WTC11 (cell line): ENCODE results near the gene TMEM54. TPM values are rescaled to one million over a fixed set of nuclear protein-coding genes. Genes with fewer than 3 reads are reported as not detected.

Source experiments
- ATAC-seq: fragments of 200-7000 bp; cut with Tn5 transposase; 2 replicates; pipeline ENCODE4 v1.10.0; 2021; ENCODE audit warnings: mild to moderate bottlenecking, moderate library complexity
- CTCF ChIA-PET: fragments of 300-600 bp; sonication (Branson Sonifier 250); formaldehyde crosslinking; loops from one replicate; lab custom pipeline; 2021; ENCODE audit warnings: antibody characterized with exemption; lab: Charles Lee
- POLR2A ChIA-PET: fragments of 350-600 bp; sonication (Branson Sonifier 250); formaldehyde crosslinking; loops from one replicate; lab custom pipeline; 2021; ENCODE audit warnings: antibody characterized with exemption; lab: Charles Lee
- DNase-seq: peaks from one replicate; pipeline ENCODE4 v3.0.0; 2021; ENCODE audit warnings: low spot score
- H3K27ac Mint-ChIP-seq: 2 replicates; pipeline ENCODE4 v1.8.0; 2021; ENCODE audit warnings: mixed read lengths
- H3K27me3 Mint-ChIP-seq: 2 replicates; pipeline ENCODE4 v1.8.0; 2021; ENCODE audit warnings: low read depth, mild to moderate bottlenecking, moderate library complexity, mixed read lengths
- H3K36me3 Mint-ChIP-seq: 2 replicates; pipeline ENCODE4 v1.8.0; 2021; ENCODE audit warnings: mixed read lengths
- H3K4me1 Mint-ChIP-seq: 2 replicates; pipeline ENCODE4 v1.8.0; 2022; ENCODE audit warnings: mixed read lengths
- H3K4me3 Mint-ChIP-seq: 2 replicates; pipeline ENCODE4 v1.8.0; 2021; ENCODE audit warnings: mild to moderate bottlenecking, moderate library complexity, mixed read lengths
- H3K9me3 Mint-ChIP-seq: 2 replicates; pipeline ENCODE4 v1.8.0; 2021; ENCODE audit warnings: mixed read lengths
- CBFB ChIP-seq: sonication (generic); formaldehyde crosslinking; IDR thresholded peaks from 2 replicates; pipeline ENCODE4 v1.8.1; 2022; ENCODE audit warnings: mild to moderate bottlenecking, low read depth, missing genetic modification reagents
- CREM ChIP-seq: sonication (generic); formaldehyde crosslinking; IDR thresholded peaks from 2 replicates; pipeline ENCODE4 v1.8.1; 2022; ENCODE audit warnings: mild to moderate bottlenecking, missing genetic modification reagents, moderate library complexity
- ELF4 ChIP-seq: sonication (generic); formaldehyde crosslinking; IDR thresholded peaks from 2 replicates; pipeline ENCODE4 v1.8.1; 2022; ENCODE audit warnings: low read depth, mild to moderate bottlenecking, moderate library complexity, missing genetic modification reagents
- ETV6 ChIP-seq: sonication (generic); formaldehyde crosslinking; IDR thresholded peaks from 2 replicates; pipeline ENCODE4 v1.8.1; 2022; ENCODE audit warnings: mild to moderate bottlenecking, missing genetic modification reagents
- FOXK1 ChIP-seq: sonication (generic); formaldehyde crosslinking; IDR thresholded peaks from 2 replicates; pipeline ENCODE4 v1.8.0; 2022; ENCODE audit warnings: mild to moderate bottlenecking, moderate library complexity, missing genetic modification reagents
- FOXP1 ChIP-seq: sonication (generic); formaldehyde crosslinking; IDR thresholded peaks from 2 replicates; pipeline ENCODE4 v1.8.0; 2022; ENCODE audit warnings: missing genetic modification reagents, mild to moderate bottlenecking, moderate library complexity, borderline replicate concordance
- GTF2I ChIP-seq: fragments of 250-450 bp; sonication (Bioruptor Pico); conservative IDR thresholded peaks from 2 replicates; pipeline ENCODE4 v1.4.0; 2021; ENCODE audit warnings: mild to moderate bottlenecking
- IRF2 ChIP-seq: sonication (generic); formaldehyde crosslinking; IDR thresholded peaks from 2 replicates; pipeline ENCODE4 v1.8.0; 2022; ENCODE audit warnings: low read depth, missing genetic modification reagents, borderline replicate concordance
- JAZF1 ChIP-seq: fragments of 250-450 bp; sonication (Bioruptor Pico); IDR thresholded peaks from 2 replicates; pipeline ENCODE4 v1.9.0; 2021; ENCODE audit warnings: moderate library complexity, mild to moderate bottlenecking, inconsistent platforms
- KAT7 ChIP-seq: sonication (generic); formaldehyde crosslinking; IDR thresholded peaks from 2 replicates; pipeline ENCODE4 v1.8.1; 2023; ENCODE audit warnings: missing genetic modification reagents, mild to moderate bottlenecking, borderline replicate concordance
- NFATC4 ChIP-seq: fragments of 250-450 bp; sonication (Bioruptor Pico); IDR thresholded peaks from 2 replicates; pipeline ENCODE4 v1.9.0; 2021; ENCODE audit warnings: mild to moderate bottlenecking
- NFE2L1 ChIP-seq: sonication (generic); formaldehyde crosslinking; IDR thresholded peaks from 2 replicates; pipeline ENCODE4 v1.8.1; 2023; ENCODE audit warnings: missing genetic modification reagents
- NFYB ChIP-seq: sonication (generic); formaldehyde crosslinking; conservative IDR thresholded peaks from 2 replicates; pipeline ENCODE4 v1.8.0; 2022; ENCODE audit warnings: low read depth, missing genetic modification reagents
- NR1H2 ChIP-seq: sonication (generic); formaldehyde crosslinking; IDR thresholded peaks from 2 replicates; pipeline ENCODE4 v1.9.0; 2021; ENCODE audit warnings: mild to moderate bottlenecking, moderate library complexity, missing genetic modification reagents
- NR2C2 ChIP-seq: sonication (generic); formaldehyde crosslinking; IDR thresholded peaks from 2 replicates; pipeline ENCODE4 v1.8.0; 2022; ENCODE audit warnings: mild to moderate bottlenecking, missing genetic modification reagents
- NR3C1 ChIP-seq: sonication (generic); formaldehyde crosslinking; conservative IDR thresholded peaks from 2 replicates; pipeline ENCODE4 v1.8.1; 2023; ENCODE audit warnings: low read depth, mild to moderate bottlenecking, missing genetic modification reagents
- PRRX2 ChIP-seq: fragments of 250-450 bp; sonication (Bioruptor Pico); IDR thresholded peaks from 2 replicates; pipeline ENCODE4 v1.8.0; 2021; ENCODE audit warnings: mild to moderate bottlenecking
- RELA ChIP-seq: sonication (generic); formaldehyde crosslinking; IDR thresholded peaks from 2 replicates; pipeline ENCODE4 v1.8.1; 2022; ENCODE audit warnings: missing genetic modification reagents, mild to moderate bottlenecking, borderline replicate concordance
- RORB ChIP-seq: fragments of 250-450 bp; sonication (Bioruptor Pico); IDR thresholded peaks from 2 replicates; pipeline ENCODE4 v1.9.0; 2021; ENCODE audit warnings: mild to moderate bottlenecking
- SMAD4 ChIP-seq: sonication (generic); formaldehyde crosslinking; IDR thresholded peaks from 2 replicates; pipeline ENCODE4 v1.8.0; 2022; ENCODE audit warnings: mild to moderate bottlenecking, missing genetic modification reagents
- SOX15 ChIP-seq: fragments of 250-450 bp; sonication (Bioruptor Pico); IDR thresholded peaks from 2 replicates; pipeline ENCODE4 v1.9.0; 2021; ENCODE audit warnings: mild to moderate bottlenecking
- ZNF121 ChIP-seq: sonication (generic); formaldehyde crosslinking; IDR thresholded peaks from 2 replicates; pipeline ENCODE4 v1.8.0; 2023; ENCODE audit warnings: missing genetic modification reagents
- ZNF219 ChIP-seq: sonication (generic); formaldehyde crosslinking; IDR thresholded peaks from 2 replicates; pipeline ENCODE4 v1.8.0; 2023; ENCODE audit warnings: missing genetic modification reagents, mild to moderate bottlenecking, borderline replicate concordance
- ZNF263 ChIP-seq: sonication (generic); formaldehyde crosslinking; IDR thresholded peaks from 2 replicates; pipeline ENCODE4 v1.8.1; 2022; ENCODE audit warnings: low read depth, mild to moderate bottlenecking, moderate library complexity, missing genetic modification reagents
- ZNF671 ChIP-seq: fragments of 250-450 bp; sonication (Bioruptor Pico); IDR thresholded peaks from 2 replicates; pipeline ENCODE4 v1.8.0; 2021; ENCODE audit warnings: mild to moderate bottlenecking
- total RNA-seq: library from RNA; stranded (reverse); gene quantifications from 3 replicates; pipeline ENCODE4 v1.2.3, GENCODE V29; 2021
- TF ChIP-seq, protein P1 (sequence below): sonication (generic); formaldehyde crosslinking; IDR thresholded peaks from 2 replicates; pipeline ENCODE4 v1.8.0; 2022; ENCODE audit warnings: mild to moderate bottlenecking, missing genetic modification reagents
- TF ChIP-seq, protein P2 (sequence below): fragments of 250-450 bp; sonication (Bioruptor Pico); IDR thresholded peaks from 2 replicates; pipeline ENCODE4 v1.9.0; 2021; ENCODE audit warnings: mild to moderate bottlenecking
- TF ChIP-seq, protein P3 (sequence below): fragments of 250-450 bp; sonication (Bioruptor Pico); IDR thresholded peaks from 2 replicates; pipeline ENCODE4 v2.1.2; 2022; ENCODE audit warnings: mild to moderate bottlenecking, moderate library complexity
- TF ChIP-seq, protein P4 (sequence below): sonication (generic); formaldehyde crosslinking; IDR thresholded peaks from 2 replicates; pipeline ENCODE4 v1.8.1; 2023; ENCODE audit warnings: mild to moderate bottlenecking, missing genetic modification reagents, borderline replicate concordance
- TF ChIP-seq, protein P5 (sequence below): fragments of 200-600 bp; IDR thresholded peaks from 2 replicates; pipeline ENCODE4 v1.8.0; 2022; ENCODE audit warnings: antibody characterized with exemption

The TMEM54 gene
- total RNA-seq, 1 experiment from 2014 or later = 20.7 TPM

DNA sequence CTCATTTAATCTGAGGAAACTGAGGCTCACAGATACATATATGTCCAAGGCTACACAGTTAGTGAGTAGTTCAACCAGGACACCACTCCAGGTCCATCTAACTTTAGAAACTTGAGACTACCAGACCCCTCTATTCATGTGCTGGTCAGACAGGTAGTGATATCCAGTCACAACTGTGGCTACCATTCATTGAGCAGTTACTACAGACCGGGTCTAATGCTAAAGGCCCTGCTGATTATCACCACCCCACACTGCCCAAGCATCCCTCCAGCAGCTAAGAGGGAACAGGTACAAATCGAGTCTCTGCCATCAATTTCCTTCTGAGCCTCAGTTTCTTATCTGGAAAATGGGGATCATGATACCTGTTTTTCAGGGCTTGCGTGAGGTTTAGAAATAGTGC is 9.6 kb downstream of the TMEM54 start:
- Mint-ChIP-seq H3K27me3 (peaks cover 63% of the 10 kb centered on the region), H3K36me3 (no peaks in the 10 kb centered on the region), H3K4me1 (peaks cover 13% of the 10 kb centered on the region), H3K27ac (no peak overlapping the region), H3K4me3 (no peak overlapping the region), H3K9me3 (peaks cover 7% of the 10 kb centered on the region)
- CTCF ChIA-PET = interaction anchor here (1.2 to 7.4 kb wide), 8 partner anchors 10 to 191 kb away, joined by 3 to 80 read pairs (median 8); no protein-coding TSS in a partner anchor
- TF ChIP-seq, protein P1, sequence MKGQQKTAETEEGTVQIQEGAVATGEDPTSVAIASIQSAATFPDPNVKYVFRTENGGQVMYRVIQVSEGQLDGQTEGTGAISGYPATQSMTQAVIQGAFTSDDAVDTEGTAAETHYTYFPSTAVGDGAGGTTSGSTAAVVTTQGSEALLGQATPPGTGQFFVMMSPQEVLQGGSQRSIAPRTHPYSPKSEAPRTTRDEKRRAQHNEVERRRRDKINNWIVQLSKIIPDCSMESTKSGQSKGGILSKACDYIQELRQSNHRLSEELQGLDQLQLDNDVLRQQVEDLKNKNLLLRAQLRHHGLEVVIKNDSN = no peak
- TF ChIP-seq IRF2 (CRISPR knock-in tag) (no peak), ELF4 (CRISPR knock-in tag) (no peak), RELA (CRISPR knock-in tag) (no peak), FOXK1 (CRISPR knock-in tag) (no peak), NFYB (CRISPR knock-in tag) (no peak), FOXP1 (CRISPR knock-in tag) (no peak), ZNF263 (CRISPR knock-in tag) (no peak), ZNF219 (CRISPR knock-in tag) (no peak), SOX15 (CRISPR knock-in tag) (no peak), NR3C1 (CRISPR knock-in tag) (no peak), NFE2L1 (CRISPR knock-in tag) (no peak), NR2C2 (CRISPR knock-in tag) (no peak), RORB (no peak), PRRX2 (CRISPR knock-in tag) (no peak)
- TF ChIP-seq, protein P2, sequence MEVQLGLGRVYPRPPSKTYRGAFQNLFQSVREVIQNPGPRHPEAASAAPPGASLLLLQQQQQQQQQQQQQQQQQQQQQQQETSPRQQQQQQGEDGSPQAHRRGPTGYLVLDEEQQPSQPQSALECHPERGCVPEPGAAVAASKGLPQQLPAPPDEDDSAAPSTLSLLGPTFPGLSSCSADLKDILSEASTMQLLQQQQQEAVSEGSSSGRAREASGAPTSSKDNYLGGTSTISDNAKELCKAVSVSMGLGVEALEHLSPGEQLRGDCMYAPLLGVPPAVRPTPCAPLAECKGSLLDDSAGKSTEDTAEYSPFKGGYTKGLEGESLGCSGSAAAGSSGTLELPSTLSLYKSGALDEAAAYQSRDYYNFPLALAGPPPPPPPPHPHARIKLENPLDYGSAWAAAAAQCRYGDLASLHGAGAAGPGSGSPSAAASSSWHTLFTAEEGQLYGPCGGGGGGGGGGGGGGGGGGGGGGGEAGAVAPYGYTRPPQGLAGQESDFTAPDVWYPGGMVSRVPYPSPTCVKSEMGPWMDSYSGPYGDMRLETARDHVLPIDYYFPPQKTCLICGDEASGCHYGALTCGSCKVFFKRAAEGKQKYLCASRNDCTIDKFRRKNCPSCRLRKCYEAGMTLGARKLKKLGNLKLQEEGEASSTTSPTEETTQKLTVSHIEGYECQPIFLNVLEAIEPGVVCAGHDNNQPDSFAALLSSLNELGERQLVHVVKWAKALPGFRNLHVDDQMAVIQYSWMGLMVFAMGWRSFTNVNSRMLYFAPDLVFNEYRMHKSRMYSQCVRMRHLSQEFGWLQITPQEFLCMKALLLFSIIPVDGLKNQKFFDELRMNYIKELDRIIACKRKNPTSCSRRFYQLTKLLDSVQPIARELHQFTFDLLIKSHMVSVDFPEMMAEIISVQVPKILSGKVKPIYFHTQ (CRISPR knock-in tag) = no peak
- TF ChIP-seq, protein P3, sequence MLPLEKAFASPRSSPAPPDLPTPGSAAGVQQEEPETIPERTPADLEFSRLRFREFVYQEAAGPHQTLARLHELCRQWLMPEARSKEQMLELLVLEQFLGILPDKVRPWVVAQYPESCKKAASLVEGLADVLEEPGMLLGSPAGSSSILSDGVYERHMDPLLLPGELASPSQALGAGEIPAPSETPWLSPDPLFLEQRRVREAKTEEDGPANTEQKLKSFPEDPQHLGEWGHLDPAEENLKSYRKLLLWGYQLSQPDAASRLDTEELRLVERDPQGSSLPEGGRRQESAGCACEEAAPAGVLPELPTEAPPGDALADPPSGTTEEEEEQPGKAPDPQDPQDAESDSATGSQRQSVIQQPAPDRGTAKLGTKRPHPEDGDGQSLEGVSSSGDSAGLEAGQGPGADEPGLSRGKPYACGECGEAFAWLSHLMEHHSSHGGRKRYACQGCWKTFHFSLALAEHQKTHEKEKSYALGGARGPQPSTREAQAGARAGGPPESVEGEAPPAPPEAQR (CRISPR knock-in tag) = no peak
- TF ChIP-seq, protein P4, sequence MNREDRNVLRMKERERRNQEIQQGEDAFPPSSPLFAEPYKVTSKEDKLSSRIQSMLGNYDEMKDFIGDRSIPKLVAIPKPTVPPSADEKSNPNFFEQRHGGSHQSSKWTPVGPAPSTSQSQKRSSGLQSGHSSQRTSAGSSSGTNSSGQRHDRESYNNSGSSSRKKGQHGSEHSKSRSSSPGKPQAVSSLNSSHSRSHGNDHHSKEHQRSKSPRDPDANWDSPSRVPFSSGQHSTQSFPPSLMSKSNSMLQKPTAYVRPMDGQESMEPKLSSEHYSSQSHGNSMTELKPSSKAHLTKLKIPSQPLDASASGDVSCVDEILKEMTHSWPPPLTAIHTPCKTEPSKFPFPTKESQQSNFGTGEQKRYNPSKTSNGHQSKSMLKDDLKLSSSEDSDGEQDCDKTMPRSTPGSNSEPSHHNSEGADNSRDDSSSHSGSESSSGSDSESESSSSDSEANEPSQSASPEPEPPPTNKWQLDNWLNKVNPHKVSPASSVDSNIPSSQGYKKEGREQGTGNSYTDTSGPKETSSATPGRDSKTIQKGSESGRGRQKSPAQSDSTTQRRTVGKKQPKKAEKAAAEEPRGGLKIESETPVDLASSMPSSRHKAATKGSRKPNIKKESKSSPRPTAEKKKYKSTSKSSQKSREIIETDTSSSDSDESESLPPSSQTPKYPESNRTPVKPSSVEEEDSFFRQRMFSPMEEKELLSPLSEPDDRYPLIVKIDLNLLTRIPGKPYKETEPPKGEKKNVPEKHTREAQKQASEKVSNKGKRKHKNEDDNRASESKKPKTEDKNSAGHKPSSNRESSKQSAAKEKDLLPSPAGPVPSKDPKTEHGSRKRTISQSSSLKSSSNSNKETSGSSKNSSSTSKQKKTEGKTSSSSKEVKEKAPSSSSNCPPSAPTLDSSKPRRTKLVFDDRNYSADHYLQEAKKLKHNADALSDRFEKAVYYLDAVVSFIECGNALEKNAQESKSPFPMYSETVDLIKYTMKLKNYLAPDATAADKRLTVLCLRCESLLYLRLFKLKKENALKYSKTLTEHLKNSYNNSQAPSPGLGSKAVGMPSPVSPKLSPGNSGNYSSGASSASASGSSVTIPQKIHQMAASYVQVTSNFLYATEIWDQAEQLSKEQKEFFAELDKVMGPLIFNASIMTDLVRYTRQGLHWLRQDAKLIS = no peak
- POLR2A ChIA-PET = no interaction called here
- ATAC-seq (no peak), DNase-seq (no peak)

DNA sequence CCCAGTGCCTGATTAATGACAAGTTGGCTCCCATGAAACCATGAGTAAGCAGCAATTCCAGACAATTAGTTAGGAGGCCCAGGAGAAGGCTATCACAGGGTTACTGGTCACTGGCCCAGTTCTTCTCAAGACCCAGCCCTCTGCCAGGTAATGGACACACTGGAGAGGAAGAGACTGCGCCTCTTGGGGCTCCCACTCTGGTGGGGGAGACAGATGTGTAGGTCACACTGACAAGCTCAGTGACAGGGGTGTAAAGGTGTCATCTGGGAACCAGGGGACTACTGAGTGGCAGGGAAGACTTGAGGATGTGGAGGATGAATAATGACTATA is 10.0 kb downstream of the TMEM54 start:
- Mint-ChIP-seq H3K27ac (no peak overlapping the region), H3K4me3 (no peak overlapping the region; the same call in 1 of the 2 replicates), H3K36me3 (no peaks in the 10 kb centered on the region), H3K27me3 (peaks cover 63% of the 10 kb centered on the region), H3K9me3 (peaks cover 7% of the 10 kb centered on the region), H3K4me1 (peaks cover 13% of the 10 kb centered on the region)
- POLR2A ChIA-PET = no interaction called here
- DNase-seq (no peak), ATAC-seq (no peak)
- CTCF ChIA-PET = interaction anchor here (1.9 to 7.4 kb wide), 2 partner anchors 10 to 15 kb away, joined by 27 to 80 read pairs; no protein-coding TSS in a partner anchor
- no peak for TF ChIP-seq ZNF671 (CRISPR knock-in tag)
- TF ChIP-seq SMAD4 (CRISPR knock-in tag) = no peak
- no peak for TF ChIP-seq KAT7 (CRISPR knock-in tag)
- TF ChIP-seq GTF2I (CRISPR knock-in tag) = no peak
- TF ChIP-seq NFATC4 (CRISPR knock-in tag) = no peak
- no peak for TF ChIP-seq ETV6 (CRISPR knock-in tag)
- no peak for TF ChIP-seq CREM (CRISPR knock-in tag)
- TF ChIP-seq, protein P5, sequence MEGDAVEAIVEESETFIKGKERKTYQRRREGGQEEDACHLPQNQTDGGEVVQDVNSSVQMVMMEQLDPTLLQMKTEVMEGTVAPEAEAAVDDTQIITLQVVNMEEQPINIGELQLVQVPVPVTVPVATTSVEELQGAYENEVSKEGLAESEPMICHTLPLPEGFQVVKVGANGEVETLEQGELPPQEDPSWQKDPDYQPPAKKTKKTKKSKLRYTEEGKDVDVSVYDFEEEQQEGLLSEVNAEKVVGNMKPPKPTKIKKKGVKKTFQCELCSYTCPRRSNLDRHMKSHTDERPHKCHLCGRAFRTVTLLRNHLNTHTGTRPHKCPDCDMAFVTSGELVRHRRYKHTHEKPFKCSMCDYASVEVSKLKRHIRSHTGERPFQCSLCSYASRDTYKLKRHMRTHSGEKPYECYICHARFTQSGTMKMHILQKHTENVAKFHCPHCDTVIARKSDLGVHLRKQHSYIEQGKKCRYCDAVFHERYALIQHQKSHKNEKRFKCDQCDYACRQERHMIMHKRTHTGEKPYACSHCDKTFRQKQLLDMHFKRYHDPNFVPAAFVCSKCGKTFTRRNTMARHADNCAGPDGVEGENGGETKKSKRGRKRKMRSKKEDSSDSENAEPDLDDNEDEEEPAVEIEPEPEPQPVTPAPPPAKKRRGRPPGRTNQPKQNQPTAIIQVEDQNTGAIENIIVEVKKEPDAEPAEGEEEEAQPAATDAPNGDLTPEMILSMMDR = no peak
- TF ChIP-seq CBFB (CRISPR knock-in tag) = no peak
- no peak for TF ChIP-seq NR1H2
- TF ChIP-seq JAZF1 (CRISPR knock-in tag) = no peak
- TF ChIP-seq ZNF121 (CRISPR knock-in tag) = no peak
